Measurements from ENCODE around the gene YAF2. TPM values are rescaled to one million over a fixed set of nuclear protein-coding genes. Genes with fewer than 3 reads are reported as not detected.

Gene YAF2
- 10 to 100 TPM; 22.7 to 55.4 (median 24.5) TPM for total RNA-seq

DNA sequence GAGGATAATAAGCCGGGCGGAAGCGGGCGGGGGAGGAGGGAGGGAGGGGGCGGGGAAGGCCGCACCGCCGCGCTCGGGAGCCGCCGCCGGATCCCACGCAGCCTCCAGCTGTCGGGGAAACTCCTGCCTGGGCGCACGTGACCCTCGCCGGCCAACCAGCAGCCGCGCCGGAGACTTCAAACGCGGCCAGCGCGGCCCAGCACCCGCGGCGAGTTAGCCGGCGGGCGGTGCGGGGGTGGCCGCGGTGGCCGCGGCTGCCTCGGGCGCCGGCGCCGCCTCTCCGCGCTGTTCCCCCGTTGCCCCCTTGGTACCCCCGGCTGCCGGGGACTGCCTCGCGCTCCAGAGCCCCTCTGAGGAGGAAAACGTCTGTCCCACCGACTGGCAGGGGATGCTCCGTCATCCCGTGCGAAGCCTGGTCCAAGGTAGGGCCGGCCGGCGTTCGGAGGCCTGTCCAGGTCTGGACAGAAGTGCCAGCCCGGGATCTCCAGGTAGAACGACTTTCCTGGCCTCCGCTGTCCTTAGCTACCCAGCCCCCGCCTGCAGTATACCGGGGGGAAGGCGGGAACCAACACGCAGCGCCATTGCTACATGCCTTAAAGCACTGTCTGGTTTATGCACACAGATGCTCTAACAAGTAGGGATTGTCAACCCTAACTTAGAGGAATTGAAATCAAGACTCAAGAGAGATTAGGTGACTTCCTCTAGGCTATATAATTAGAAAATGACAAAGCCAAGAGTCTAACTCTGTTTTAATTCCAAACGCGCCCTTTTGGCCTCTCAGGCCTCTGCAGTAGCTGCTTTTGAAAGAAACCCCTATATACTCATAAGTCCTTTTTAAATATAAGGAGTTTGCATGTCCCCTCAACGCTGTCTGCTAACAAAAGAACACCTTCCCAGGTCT lies at the start of gene YAF2:
Gene YAF2 (minus strand): TSS at position 9 of the 901 bp plus-strand sequence. CDS start 68 bp downstream, outside the sequence.
- in situ Hi-C loops (cut with MboI; ENCODE audit: low pct_ligation_motif_present in 1 of 4, low pct_unique_long_range_greater_than_20kb in 1 of 4, low sequenced_read_pairs in 3 of 4), result loop anchor here in 2 of 4 donors (10.0 to 25.0 kb wide), 3 partner anchors 86 to 101 kb away; partner anchors contain the start of genes GXYLT1 (in 2 of the 2), PPHLN1 (in 2 of the 2) and ZCRB1 (in 2 of the 2)
- TF ChIP-seq POLR2AphosphoS5 (IDR thresholded peaks at IDR 0.05) (no peak), POLR2A (IDR thresholded peaks at IDR 0.05) (no peak), EP300 (IDR thresholded peaks at IDR 0.05; ENCODE audit: low read depth) (no peak)
- TF ChIP-seq, protein P1, sequence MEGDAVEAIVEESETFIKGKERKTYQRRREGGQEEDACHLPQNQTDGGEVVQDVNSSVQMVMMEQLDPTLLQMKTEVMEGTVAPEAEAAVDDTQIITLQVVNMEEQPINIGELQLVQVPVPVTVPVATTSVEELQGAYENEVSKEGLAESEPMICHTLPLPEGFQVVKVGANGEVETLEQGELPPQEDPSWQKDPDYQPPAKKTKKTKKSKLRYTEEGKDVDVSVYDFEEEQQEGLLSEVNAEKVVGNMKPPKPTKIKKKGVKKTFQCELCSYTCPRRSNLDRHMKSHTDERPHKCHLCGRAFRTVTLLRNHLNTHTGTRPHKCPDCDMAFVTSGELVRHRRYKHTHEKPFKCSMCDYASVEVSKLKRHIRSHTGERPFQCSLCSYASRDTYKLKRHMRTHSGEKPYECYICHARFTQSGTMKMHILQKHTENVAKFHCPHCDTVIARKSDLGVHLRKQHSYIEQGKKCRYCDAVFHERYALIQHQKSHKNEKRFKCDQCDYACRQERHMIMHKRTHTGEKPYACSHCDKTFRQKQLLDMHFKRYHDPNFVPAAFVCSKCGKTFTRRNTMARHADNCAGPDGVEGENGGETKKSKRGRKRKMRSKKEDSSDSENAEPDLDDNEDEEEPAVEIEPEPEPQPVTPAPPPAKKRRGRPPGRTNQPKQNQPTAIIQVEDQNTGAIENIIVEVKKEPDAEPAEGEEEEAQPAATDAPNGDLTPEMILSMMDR (IDR thresholded peaks at IDR 0.05), result no peak

GRCh38 chr12:42286741-42287140 lies 48.7 kb upstream of the YAF2 start:
- Histone ChIP-seq H3K4me3 (no peak overlapping the region), H3K27me3 (no peaks in the 10 kb centered on the region), H3K27ac (no peak overlapping the region), H3K36me3 (no peaks in the 10 kb centered on the region), H3K4me1 (no peaks in the 10 kb centered on the region), H3K9me3 (no peaks in the 10 kb centered on the region)
- intact Hi-C loops (cut with DNase I; ENCODE audit: low total_unique reads) (no loop called here), in situ Hi-C loops (cut with MboI; ENCODE audit: low pct_ligation_motif_present in 1 of 4, low pct_unique_long_range_greater_than_20kb in 1 of 4, low sequenced_read_pairs in 3 of 4) (no loop called here)
- no peak for DNase-seq
- TF ChIP-seq POLR2A (IDR thresholded peaks at IDR 0.05), result no peak
- WGBS, 2 donors (ENCODE audit: low coverage in 1 of 2), result 94% methylated on average over 26 of the region's 26 CpGs; no CpG with 5 or more reads in 1 of the 2 donors

More for the DNA sequence above, at the start of gene YAF2:
- Histone ChIP-seq H3K9me3 (no peaks in the 10 kb centered on the region), H3K27ac (peak within 1 kb of the TSS; percentile 97 to 98 (median 98)), H3K36me3 (peaks cover 0 to 7% (median 0%) of the 10 kb centered on the region in 4 donors), H3K4me1 (peaks cover 0 to 31% (median 21%) of the 10 kb centered on the region in 4 donors), H3K27me3 (no peaks in the 10 kb centered on the region), H3K4me3 (peak within 1 kb of the TSS; percentile 53 to 95 (median 86))
- intact Hi-C loops (cut with DNase I; ENCODE audit: low total_unique reads), result loop anchor here (5.0 to 10.0 kb wide), 2 partner anchors 96 to 1124 kb away; partner anchors contain the start of gene GXYLT1
- peak; percentile 93 for DNase-seq
- 5 to 71% methylated on average over 3 to 44 of the region's 69 CpGs for WGBS, 2 donors (ENCODE audit: low coverage in 1 of 2)

- Histone ChIP-seq H3K36me3 (no peaks in the 10 kb centered on the region), H3K27ac (no peak overlapping the region), H3K4me1 (no peaks in the 10 kb centered on the region), H3K9me3 (no peaks in the 10 kb centered on the region), H3K4me3 (no peak overlapping the region), H3K27me3 (no peaks in the 10 kb centered on the region)
- intact Hi-C loops (cut with DNase I; ENCODE audit: low total_unique reads) (no loop called here), in situ Hi-C loops (cut with MboI; ENCODE audit: low pct_ligation_motif_present in 1 of 4, low pct_unique_long_range_greater_than_20kb in 1 of 4, low sequenced_read_pairs in 3 of 4) (no loop called here)
- TF ChIP-seq, protein P1 (IDR thresholded peaks at IDR 0.05), result no peak
- no peak for TF ChIP-seq EP300 (IDR thresholded peaks at IDR 0.05; ENCODE audit: low read depth)
- no peak for TF ChIP-seq POLR2AphosphoS5 (IDR thresholded peaks at IDR 0.05)
- no peak for TF ChIP-seq POLR2A (IDR thresholded peaks at IDR 0.05)
- 94 to 95% methylated on average over 2 of the region's 2 CpGs for WGBS, 2 donors (ENCODE audit: low coverage in 1 of 2)
- DNase-seq, result no peak
Observed at GRCh38 chr12:42285431-42285830, 47.4 kb upstream of the YAF2 start.

DNA sequence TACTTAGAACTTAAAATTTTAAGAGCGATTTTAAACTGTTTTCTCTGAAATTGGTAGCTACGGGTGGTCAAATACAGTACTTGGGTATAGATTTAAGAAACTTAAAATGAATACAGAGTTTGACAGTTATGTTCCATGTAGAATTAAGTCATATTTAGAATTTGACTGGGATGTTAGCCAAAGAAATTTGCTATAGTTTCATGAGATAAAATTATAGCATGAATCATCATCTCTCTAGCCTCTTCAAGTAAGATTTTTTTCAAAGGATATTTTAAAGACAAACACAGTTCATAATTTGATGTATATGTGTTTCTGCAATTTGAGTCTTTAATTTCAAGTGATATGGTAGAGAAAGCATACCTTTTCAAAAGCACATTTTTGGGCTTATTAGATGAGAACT lies 46.8 kb upstream of the YAF2 start:
- TF ChIP-seq POLR2A (IDR thresholded peaks at IDR 0.05) (no peak), POLR2AphosphoS5 (IDR thresholded peaks at IDR 0.05) (no peak), EP300 (IDR thresholded peaks at IDR 0.05; ENCODE audit: low read depth) (no peak)
- TF ChIP-seq, protein P1 (IDR thresholded peaks at IDR 0.05), result no peak
- H3K9me3 ChIP-seq, result no peaks in the 10 kb centered on the region
- intact Hi-C loops (cut with DNase I; ENCODE audit: low total_unique reads) (no loop called here), in situ Hi-C loops (cut with MboI; ENCODE audit: low pct_ligation_motif_present in 1 of 4, low pct_unique_long_range_greater_than_20kb in 1 of 4, low sequenced_read_pairs in 3 of 4) (no loop called here)
- H3K36me3 ChIP-seq, result no peaks in the 10 kb centered on the region
- no peak overlapping the region for H3K4me3 ChIP-seq
- WGBS, 2 donors (ENCODE audit: low coverage in 1 of 2), result 88 to 91% methylated on average over 2 of the region's 2 CpGs
- DNase-seq, result no peak
- H3K27ac ChIP-seq, result no peak overlapping the region
- H3K4me1 ChIP-seq, result no peaks in the 10 kb centered on the region
- H3K27me3 ChIP-seq, result no peaks in the 10 kb centered on the region

All from transverse colon (tissue), 4 donors.